ENCODE results near the gene LTBP1. TPM values are rescaled to one million over a fixed set of nuclear protein-coding genes. Genes with fewer than 3 reads are reported as not detected.

LTBP1 gene
- total and polyA plus RNA-seq, 2 of the 13 experiments (the other 11 are each of a cell fraction or from before 2014, with no cell fraction given) = 0.12 to 0.22 TPM

DNA sequence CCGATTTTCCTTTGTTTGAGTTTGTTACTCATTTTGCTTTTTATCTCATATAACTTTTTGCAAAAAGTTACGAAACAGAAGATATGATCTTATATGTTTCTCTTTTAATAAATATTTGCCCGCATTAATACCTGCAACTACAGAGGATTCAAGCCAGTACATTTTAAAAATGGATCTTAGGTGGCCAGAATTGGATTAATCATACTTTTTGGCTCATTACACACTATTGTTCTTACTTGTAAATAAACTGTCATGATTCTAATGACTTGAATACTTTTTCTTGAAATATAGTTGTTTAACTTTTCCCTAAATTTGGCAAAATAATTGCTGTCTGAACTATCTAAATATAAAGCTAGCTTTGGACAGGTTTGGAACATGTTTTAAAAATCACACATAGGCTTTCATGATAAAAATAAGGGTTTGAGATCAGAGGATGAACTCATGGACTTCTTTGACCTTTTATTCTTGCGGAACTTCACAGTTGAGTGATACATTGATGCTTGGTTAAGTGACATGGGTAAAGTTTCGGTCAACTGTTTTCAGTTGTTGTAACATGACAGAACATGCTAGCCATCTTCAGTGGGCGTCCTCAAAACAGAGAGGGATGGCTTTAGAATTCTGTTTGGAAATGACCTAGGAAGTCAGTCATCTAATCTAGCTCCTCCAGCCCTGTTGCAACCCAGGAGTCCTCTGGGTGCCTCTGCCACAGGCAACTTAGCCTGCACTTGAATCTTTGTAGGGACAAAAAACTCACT lies 44.5 kb downstream of the LTBP1 start:
- in situ Hi-C loops (cut with HindIII; ENCODE audit: extremely low pct_ligation_motif_present, low pct_unique_long_range_greater_than_20kb) (no loop called here), intact Hi-C loops (cut with micrococcal nuclease; ENCODE audit: unreplicated experiment) (no loop called here)
- POLR2A ChIA-PET = no interaction called here
- no peak for FAIRE-seq
- H3K4me2 ChIP-seq (ENCODE audit: low read depth, low read length) = no peak overlapping the region
- TF ChIP-seq, protein P1, sequence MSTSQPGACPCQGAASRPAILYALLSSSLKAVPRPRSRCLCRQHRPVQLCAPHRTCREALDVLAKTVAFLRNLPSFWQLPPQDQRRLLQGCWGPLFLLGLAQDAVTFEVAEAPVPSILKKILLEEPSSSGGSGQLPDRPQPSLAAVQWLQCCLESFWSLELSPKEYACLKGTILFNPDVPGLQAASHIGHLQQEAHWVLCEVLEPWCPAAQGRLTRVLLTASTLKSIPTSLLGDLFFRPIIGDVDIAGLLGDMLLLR (CRISPR knock-in tag; IDR thresholded peaks at IDR 0.05) = no peak
- TF ChIP-seq, protein P2, sequence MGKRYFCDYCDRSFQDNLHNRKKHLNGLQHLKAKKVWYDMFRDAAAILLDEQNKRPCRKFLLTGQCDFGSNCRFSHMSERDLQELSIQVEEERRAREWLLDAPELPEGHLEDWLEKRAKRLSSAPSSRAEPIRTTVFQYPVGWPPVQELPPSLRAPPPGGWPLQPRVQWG (CRISPR knock-in tag; IDR thresholded peaks at IDR 0.05; ENCODE audit: borderline replicate concordance, low read depth) = no peak
- TF ChIP-seq POLR2G (IDR thresholded peaks at IDR 0.05; ENCODE audit: low read depth, low read length) (no peak), FOXK2 (IDR thresholded peaks at IDR 0.05) (no peak), ZNF232 (CRISPR knock-in tag; IDR thresholded peaks at IDR 0.05; ENCODE audit: borderline replicate concordance) (no peak), ZNF772 (CRISPR knock-in tag; IDR thresholded peaks at IDR 0.05) (no peak), MIXL1 (CRISPR knock-in tag; IDR thresholded peaks at IDR 0.05) (no peak)
- TF ChIP-seq, protein P3, sequence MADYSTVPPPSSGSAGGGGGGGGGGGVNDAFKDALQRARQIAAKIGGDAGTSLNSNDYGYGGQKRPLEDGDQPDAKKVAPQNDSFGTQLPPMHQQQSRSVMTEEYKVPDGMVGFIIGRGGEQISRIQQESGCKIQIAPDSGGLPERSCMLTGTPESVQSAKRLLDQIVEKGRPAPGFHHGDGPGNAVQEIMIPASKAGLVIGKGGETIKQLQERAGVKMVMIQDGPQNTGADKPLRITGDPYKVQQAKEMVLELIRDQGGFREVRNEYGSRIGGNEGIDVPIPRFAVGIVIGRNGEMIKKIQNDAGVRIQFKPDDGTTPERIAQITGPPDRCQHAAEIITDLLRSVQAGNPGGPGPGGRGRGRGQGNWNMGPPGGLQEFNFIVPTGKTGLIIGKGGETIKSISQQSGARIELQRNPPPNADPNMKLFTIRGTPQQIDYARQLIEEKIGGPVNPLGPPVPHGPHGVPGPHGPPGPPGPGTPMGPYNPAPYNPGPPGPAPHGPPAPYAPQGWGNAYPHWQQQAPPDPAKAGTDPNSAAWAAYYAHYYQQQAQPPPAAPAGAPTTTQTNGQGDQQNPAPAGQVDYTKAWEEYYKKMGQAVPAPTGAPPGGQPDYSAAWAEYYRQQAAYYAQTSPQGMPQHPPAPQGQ (CRISPR knock-in tag; IDR thresholded peaks at IDR 0.05; ENCODE audit: borderline replicate concordance) = no peak
- H3K9me3 ChIP-seq (ENCODE audit: low read length) = no peaks in the 10 kb centered on the region
- no peak overlapping the region for H2AFZ ChIP-seq (ENCODE audit: low read length)
- 13% methylated on average over 6 of the region's 6 CpGs for WGBS (ENCODE audit: low lambda C conversion rate)
- H3K79me2 ChIP-seq (ENCODE audit: insufficient read depth, low read length) = no peaks in the 10 kb centered on the region
- no peak for DNase-seq (ENCODE audit: low spot score)
- no peak overlapping the region for H3K27ac ChIP-seq (ENCODE audit: extremely low read length, insufficient read depth, low read length)
- H3K4me3 ChIP-seq (replicated peaks in 1 of 3; ENCODE audit: insufficient read depth in 1 of 3, low read depth in 2 of 3, low read length in 3 of 3) = no peak overlapping the region
- no peaks in the 10 kb centered on the region for H3K4me1 ChIP-seq (ENCODE audit: insufficient read depth, low read length)
- no peak for ATAC-seq
- H3K36me3 ChIP-seq (replicated peaks in 1 of 2; ENCODE audit: control insufficient read depth in 1 of 2, insufficient read depth in 2 of 2, low read length in 2 of 2) = no peaks in the 10 kb centered on the region
- H3K9ac ChIP-seq (ENCODE audit: insufficient read depth, low read depth, low read length) = no peak overlapping the region
- no peaks in the 10 kb centered on the region for H3K27me3 ChIP-seq (ENCODE audit: control insufficient read depth in 1 of 2, insufficient read depth in 2 of 2, low read length in 2 of 2)
- CTCF ChIA-PET (ENCODE audit: low intra/inter-chr PET ratio, low total read pairs) = no interaction called here
- H4K20me1 ChIP-seq (ENCODE audit: insufficient read depth, low read length) = no peaks in the 10 kb centered on the region
- no TSS peak for BruUV-seq (replicated peaks)

Measured in HepG2 (cell line).